HepG2 (cell line): ENCODE data around the gene HLA-G. TPM values are rescaled to one million over a fixed set of nuclear protein-coding genes. Genes with fewer than 3 reads are reported as not detected.

Experiments
- ATAC-seq: fragments of 200-7000 bp; cut with Tn5 transposase; 3 replicates; pipeline ENCODE4 v1.9.1; 2020; ENCODE audit warnings: mild to moderate bottlenecking, moderate library complexity
- BruUV-seq: library from RNA; stranded (reverse); fragments of 400-500 nt; replicated peaks from 2 replicates; lab custom pipeline; 2021; lab: Mats Ljungman, UMichigan
- CTCF ChIA-PET: fragments of 300-600 bp; formaldehyde crosslinking; extraction: SDS; loops from one replicate; lab custom pipeline; 2021; ENCODE audit warnings: low total read pairs, inconsistent platforms, low intra/inter-chr PET ratio; lab: Yijun Ruan, JAX
- POLR2A ChIA-PET: fragments of 350-600 bp; sonication (Branson Sonifier 250); formaldehyde crosslinking; loops from one replicate; lab custom pipeline; 2020; ENCODE audit warnings: antibody characterized with exemption, inconsistent platforms; lab: Yijun Ruan, JAX
- DNase-seq: peaks from one replicate; pipeline ENCODE4 v3.0.0-alpha.2; 2015; ENCODE audit warnings: low spot score
- FAIRE-seq: peaks from 3 replicates; lab custom pipeline; 2011; peaks lifted over from hg19 to GRCh38; lab: Jason Lieb, UNC
- H2AFZ ChIP-seq: one replicate; pipeline ENCODE4 v1.6.1; 2011; ENCODE audit warnings: low read length, inconsistent platforms
- H3K27ac ChIP-seq: fragments of 300-600 bp; 3 replicates; pipeline ENCODE4 v1.8.0; 2011; ENCODE audit warnings: mixed run types, mild to moderate bottlenecking, mixed read lengths, low read length, inconsistent platforms; ENCODE audit not compliant: insufficient read depth; ENCODE audit errors: extremely low read length
- H3K27me3 ChIP-seq, 2 experiments: fragments of 200-600 bp in 1 of 2; 2 replicates in 1 of 2; 3 replicates in 1 of 2; pipeline versions ENCODE4 v1.6.0 to v1.8.0; 2011; ENCODE audit warnings: low read length in 2 of 2, mild to moderate bottlenecking in 2 of 2, moderate library complexity in 2 of 2, inconsistent platforms in 1 of 2; ENCODE audit not compliant: insufficient read depth in 2 of 2, control insufficient read depth in 1 of 2
- H3K36me3 ChIP-seq, 2 experiments: fragments of 200-600 bp in 1 of 2; replicated peaks in 1 of 2; 2 replicates in 1 of 2; 3 replicates in 1 of 2; pipeline versions ENCODE4 v1.5.1 to v1.8.0; 2011; ENCODE audit warnings: low read length in 2 of 2, inconsistent platforms in 1 of 2; ENCODE audit not compliant: insufficient read depth in 2 of 2, control insufficient read depth in 1 of 2
- H3K4me1 ChIP-seq: 2 replicates; pipeline ENCODE4 v1.5.1; 2012; ENCODE audit warnings: low read length, inconsistent platforms; ENCODE audit not compliant: insufficient read depth
- H3K4me2 ChIP-seq: 2 replicates; pipeline ENCODE4 v1.6.0; 2011; ENCODE audit warnings: low read depth, low read length, inconsistent platforms
- H3K4me3 ChIP-seq, 3 experiments: fragments of 200-600 bp in 1 of 3; sonication (generic), shearing (Covaris generic) in 1 of 3; replicated peaks in 1 of 3; 2 replicates each; pipeline ENCODE4 v1.5.1; 2011 to 2016; ENCODE audit warnings: low read length in 3 of 3, inconsistent platforms in 2 of 3, low read depth in 2 of 3, mild to moderate bottlenecking in 2 of 3, control low read depth in 1 of 3, mixed read lengths in 1 of 3; ENCODE audit not compliant: insufficient read depth in 1 of 3
- H3K79me2 ChIP-seq: one replicate; pipeline ENCODE4 v1.6.1; 2011; ENCODE audit warnings: low read length, inconsistent platforms; ENCODE audit not compliant: insufficient read depth
- H3K9ac ChIP-seq: 2 replicates; pipeline ENCODE4 v1.6.0; 2011; ENCODE audit warnings: mild to moderate bottlenecking, low read depth, low read length, inconsistent platforms; ENCODE audit not compliant: insufficient read depth
- H3K9me3 ChIP-seq: 2 replicates; pipeline ENCODE4 v1.5.1; 2012; ENCODE audit warnings: mild to moderate bottlenecking, low read length
- H4K20me1 ChIP-seq: 2 replicates; pipeline ENCODE4 v1.6.0; 2011; ENCODE audit warnings: inconsistent platforms, mild to moderate bottlenecking, low read length, moderate library complexity; ENCODE audit not compliant: insufficient read depth
- ERF ChIP-seq: IDR thresholded peaks from 2 replicates; pipeline ENCODE4 v1.6.1; 2018; ENCODE audit warnings: missing biosample characterization, missing genetic modification reagents
- MIER3 ChIP-seq: IDR thresholded peaks from 2 replicates; pipeline ENCODE4 v1.6.1; 2016; ENCODE audit warnings: missing compliant biosample characterization, borderline replicate concordance
- MTF1 ChIP-seq: sonication (generic); formaldehyde crosslinking; IDR thresholded peaks from 2 replicates; pipeline ENCODE4 v1.5.0; 2020; ENCODE audit warnings: missing genetic modification reagents
- SAFB2 ChIP-seq: sonication (generic); formaldehyde crosslinking; IDR thresholded peaks from 2 replicates; pipeline ENCODE4 v1.5.1; 2020; ENCODE audit warnings: missing genetic modification reagents, low read depth, mild to moderate bottlenecking, borderline replicate concordance
- ZFP90 ChIP-seq: sonication (generic); formaldehyde crosslinking; IDR thresholded peaks from 2 replicates; pipeline ENCODE4 v1.8.0; 2022; ENCODE audit warnings: missing genetic modification reagents, mild to moderate bottlenecking, inconsistent platforms, borderline replicate concordance
- ZNF367 ChIP-seq: sonication (generic); formaldehyde crosslinking; IDR thresholded peaks from 2 replicates; pipeline ENCODE4 v1.4.0; 2020; ENCODE audit warnings: missing genetic modification reagents, borderline replicate concordance
- ZNF530 ChIP-seq: sonication (generic); formaldehyde crosslinking; IDR thresholded peaks from 2 replicates; pipeline ENCODE4 v1.5.0; 2020; ENCODE audit warnings: low read depth, mild to moderate bottlenecking, missing genetic modification reagents
- WGBS: methylation state at CpG from one replicate; pipeline ENCODE4 v1.1.6; 2017; ENCODE audit warnings: low lambda C conversion rate; 5-methylcytosine and 5-hydroxymethylcytosine counted together
- in situ Hi-C: cut with HindIII; loops from 2 replicates; pipeline ENCODE4 v1.10.0; 2017; ENCODE audit warnings: low pct_unique_long_range_greater_than_20kb; ENCODE audit not compliant: extremely low pct_ligation_motif_present
- intact Hi-C: fragments of 100-400 bp; cut with micrococcal nuclease; formaldehyde crosslinking; loops from one replicate; pipeline ENCODE4 v1.10.0; 2022; ENCODE audit not compliant: unreplicated experiment
- polyA plus RNA-seq, 8 experiments: library from polyadenylated mRNA; depleted of rRNA in 3 of 8; stranded (reverse) in 7 of 8; unstranded in 1 of 8; fragments of >200 nt; fragmentation: Illumina TruSeq in 4 of 8; extraction: Trizol in 4 of 8; gene quantifications; 2 replicates each; pipeline versions ENCODE4 v1.2.1 to v1.2.3, GENCODE V29; 2011 to 2016; ENCODE audit warnings: low read depth in 4 of 8, missing spikeins in 1 of 8, mixed read lengths in 1 of 8; ENCODE audit not compliant: insufficient read depth in 1 of 8
- total RNA-seq, 5 experiments: library from RNA; depleted of rRNA; stranded (reverse); fragments of >200 nt; fragmentation: Illumina TruSeq; extraction: Trizol; gene quantifications; 2 replicates each; pipeline ENCODE4 v1.2.3, GENCODE V29; 2016; ENCODE audit warnings: low read depth in 1 of 5
- TF ChIP-seq, protein P1 (sequence below): sonication (generic); formaldehyde crosslinking; IDR thresholded peaks from 2 replicates; pipeline ENCODE4 v1.8.0; 2022; ENCODE audit warnings: mild to moderate bottlenecking, missing genetic modification reagents; ENCODE audit not compliant: insufficient replicate concordance

The HLA-G gene
- total and polyA plus RNA-seq, 2 of the 13 experiments (the other 11 are each of a cell fraction or from before 2014, with no cell fraction given): 0.29 to 0.30 TPM

DNA sequence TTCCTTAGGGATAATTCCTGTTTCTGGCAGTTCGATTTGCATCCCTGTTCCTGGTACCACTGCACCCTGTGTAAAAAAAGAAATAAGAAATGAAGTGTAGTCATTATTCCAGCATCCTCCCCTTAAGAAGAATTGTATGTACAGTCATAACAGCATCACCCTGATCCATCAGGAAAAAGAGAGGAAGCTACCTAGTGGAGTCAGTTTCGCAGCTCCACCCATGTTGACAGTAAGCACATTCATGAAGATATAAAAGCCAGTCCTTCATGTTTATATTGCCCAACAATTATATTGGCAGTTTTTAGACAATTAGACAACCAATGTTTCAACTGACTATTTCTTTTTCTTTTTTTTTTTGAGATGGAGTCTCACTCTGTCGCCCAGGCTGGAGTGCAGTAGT is 21.2 kb upstream of the HLA-G start:
- Histone ChIP-seq H3K9me3 (no peaks in the 10 kb centered on the region), H2AFZ (no peak overlapping the region), H3K36me3 (no peaks in the 10 kb centered on the region), H3K79me2 (no peaks in the 10 kb centered on the region), H3K27ac (no peak overlapping the region), H3K27me3 (peaks cover under 1 to 5% of the 10 kb centered on the region in 2 experiments; a peak in 3 of 5 replicates), H4K20me1 (no peaks in the 10 kb centered on the region), H3K4me3 (no peak overlapping the region), H3K9ac (no peak overlapping the region)
- WGBS: 30% methylated on average over 3 of the region's 3 CpGs
- POLR2A ChIA-PET: no interaction called here
- intact Hi-C loops: no loop called here
- in situ Hi-C loops: no loop called here
- CTCF ChIA-PET: no interaction called here
- FAIRE-seq: no peak
- ATAC-seq: no peak
- BruUV-seq: no TSS peak
- TF ChIP-seq, protein P1, sequence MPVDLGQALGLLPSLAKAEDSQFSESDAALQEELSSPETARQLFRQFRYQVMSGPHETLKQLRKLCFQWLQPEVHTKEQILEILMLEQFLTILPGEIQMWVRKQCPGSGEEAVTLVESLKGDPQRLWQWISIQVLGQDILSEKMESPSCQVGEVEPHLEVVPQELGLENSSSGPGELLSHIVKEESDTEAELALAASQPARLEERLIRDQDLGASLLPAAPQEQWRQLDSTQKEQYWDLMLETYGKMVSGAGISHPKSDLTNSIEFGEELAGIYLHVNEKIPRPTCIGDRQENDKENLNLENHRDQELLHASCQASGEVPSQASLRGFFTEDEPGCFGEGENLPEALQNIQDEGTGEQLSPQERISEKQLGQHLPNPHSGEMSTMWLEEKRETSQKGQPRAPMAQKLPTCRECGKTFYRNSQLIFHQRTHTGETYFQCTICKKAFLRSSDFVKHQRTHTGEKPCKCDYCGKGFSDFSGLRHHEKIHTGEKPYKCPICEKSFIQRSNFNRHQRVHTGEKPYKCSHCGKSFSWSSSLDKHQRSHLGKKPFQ: no peak
- TF ChIP-seq MIER3 (CRISPR knock-in tag) (no peak), ZFP90 (CRISPR knock-in tag) (no peak), ZNF530 (CRISPR knock-in tag) (no peak), ERF (CRISPR knock-in tag) (no peak), MTF1 (CRISPR knock-in tag) (no peak), SAFB2 (CRISPR knock-in tag) (no peak), ZNF367 (CRISPR knock-in tag) (no peak)
- TF ChIP-seq, all 625 proteins: peak for 0
- H3K4me1 ChIP-seq: no peaks in the 10 kb centered on the region
- no peak for DNase-seq
- H3K4me2 ChIP-seq: no peak overlapping the region
